HG03064 (cell line): ENCODE measurements around the gene PLB1.

Experiments used
- ATAC-seq: cut with Tn5 transposase; IDR thresholded peaks from one replicate; pipeline ENCODE4 v1.9.1; 2021; ENCODE audit warnings: low read depth; ENCODE audit not compliant: unreplicated experiment

The PLB1 gene

DNA sequence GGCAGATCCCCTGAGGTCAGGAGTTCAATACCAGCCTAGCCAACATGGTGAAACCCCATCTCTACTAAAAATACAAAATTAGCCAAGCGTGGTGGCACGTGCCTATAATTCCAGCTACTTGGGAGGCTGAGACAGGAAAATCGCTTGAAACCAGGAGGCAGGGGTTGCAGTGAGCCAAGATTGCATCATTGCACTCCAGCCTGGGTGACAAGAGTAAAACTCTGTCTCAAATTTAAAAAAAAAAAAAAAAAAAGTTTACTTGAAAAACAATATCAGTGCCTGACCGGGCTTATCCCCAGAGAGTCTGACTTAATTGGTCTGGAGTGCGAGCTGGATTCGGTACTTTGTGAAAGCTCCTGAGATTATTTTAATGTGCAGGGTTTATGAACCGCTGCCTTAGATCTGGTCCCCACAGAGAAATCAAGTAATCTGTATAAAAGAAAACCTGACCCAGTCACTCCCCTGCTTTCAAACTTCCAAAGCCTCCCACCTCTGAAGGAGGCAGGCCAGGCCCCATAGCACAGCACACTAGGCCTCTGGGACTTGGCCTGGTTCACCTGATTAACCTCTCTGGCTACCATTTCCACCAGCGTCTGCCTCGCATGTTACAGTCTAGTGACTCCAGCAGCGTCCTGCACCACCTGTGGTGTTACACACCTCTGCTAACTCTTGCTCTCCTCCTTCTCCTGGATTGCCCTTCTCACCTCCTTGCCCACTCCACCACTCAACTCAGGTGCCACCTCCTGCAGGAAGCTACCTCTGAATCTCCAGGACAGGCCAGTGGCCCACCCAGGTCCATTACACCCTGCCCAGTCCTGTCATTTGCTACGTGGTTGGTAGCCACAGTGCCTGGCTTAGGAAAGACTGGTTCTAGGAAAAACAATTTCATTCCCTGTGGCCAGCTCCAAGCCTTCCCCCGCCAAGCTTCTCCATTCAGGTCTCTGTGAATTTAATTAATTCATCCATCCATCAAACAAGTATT lies 141.5 kb downstream of the PLB1 start:
- no peak for ATAC-seq

DNA sequence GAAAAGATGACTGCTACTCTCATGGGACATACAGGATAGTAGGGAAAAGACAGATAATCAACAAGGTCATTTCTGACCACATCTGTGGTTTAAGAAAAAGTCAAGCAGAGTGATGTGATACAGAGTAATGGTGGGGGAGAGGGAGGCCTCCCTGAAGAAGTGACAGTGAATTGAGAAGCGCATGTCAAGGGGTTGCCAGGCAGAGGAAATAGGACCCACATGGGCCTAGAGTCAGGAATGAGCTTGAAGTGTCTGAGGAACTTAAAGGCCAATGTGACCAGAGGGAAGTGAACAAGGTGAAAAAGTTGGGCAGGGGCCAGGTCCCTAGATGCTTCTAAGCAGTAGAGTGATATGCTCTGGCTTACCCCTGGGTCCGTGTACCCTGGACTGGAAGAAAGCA lies 142.2 kb downstream of the PLB1 start:
- no peak for ATAC-seq

DNA sequence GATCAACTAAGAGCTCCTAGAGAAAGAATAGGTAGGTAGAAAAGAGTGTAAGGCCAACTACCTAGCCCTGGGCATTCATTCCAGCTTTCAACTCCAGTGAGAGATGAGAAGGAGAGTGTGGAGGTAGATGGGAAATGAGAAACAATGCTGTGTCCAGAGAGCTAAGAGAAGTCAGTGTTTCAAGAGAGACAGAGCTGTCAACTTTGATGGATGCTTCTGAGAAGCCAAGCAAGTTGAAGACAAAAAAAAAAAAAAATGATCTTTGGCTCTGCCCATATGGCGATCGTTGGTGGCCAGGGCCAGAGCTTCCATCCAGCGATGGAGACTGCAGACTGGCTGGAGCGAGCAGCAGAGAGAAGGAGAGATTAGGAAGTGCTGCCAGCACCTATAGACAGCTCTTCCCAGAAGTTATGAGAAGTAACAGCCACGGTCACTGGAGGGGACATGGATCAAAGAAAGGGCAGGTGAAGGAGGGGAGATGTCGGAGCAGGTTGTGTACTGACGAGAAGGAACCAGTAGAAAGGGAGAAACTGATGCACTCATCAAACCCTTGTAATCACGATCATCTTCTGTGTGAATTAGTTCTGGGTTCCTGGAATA lies 143.3 kb downstream of the PLB1 start:
- ATAC-seq = no peak

DNA sequence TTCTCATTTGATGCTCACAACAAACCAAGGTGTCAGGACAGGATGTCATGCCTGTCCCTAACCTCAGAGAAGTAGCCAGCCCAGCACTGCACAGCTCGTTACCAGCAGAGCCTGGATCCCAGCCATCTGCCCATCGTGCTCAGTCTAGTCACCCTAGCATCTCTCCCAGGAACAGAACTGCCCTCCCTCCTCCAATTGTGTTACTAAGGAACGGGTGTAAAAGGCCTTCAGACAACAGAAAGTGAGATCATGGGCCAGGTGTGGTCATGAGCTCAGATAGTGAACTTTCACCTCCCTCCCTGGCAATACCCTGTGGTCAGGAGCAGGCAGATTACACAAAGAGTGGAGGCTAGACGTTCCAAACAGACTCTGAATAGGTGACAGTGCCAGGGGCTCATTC lies 144.0 kb downstream of the PLB1 start:
- ATAC-seq = no peak

DNA sequence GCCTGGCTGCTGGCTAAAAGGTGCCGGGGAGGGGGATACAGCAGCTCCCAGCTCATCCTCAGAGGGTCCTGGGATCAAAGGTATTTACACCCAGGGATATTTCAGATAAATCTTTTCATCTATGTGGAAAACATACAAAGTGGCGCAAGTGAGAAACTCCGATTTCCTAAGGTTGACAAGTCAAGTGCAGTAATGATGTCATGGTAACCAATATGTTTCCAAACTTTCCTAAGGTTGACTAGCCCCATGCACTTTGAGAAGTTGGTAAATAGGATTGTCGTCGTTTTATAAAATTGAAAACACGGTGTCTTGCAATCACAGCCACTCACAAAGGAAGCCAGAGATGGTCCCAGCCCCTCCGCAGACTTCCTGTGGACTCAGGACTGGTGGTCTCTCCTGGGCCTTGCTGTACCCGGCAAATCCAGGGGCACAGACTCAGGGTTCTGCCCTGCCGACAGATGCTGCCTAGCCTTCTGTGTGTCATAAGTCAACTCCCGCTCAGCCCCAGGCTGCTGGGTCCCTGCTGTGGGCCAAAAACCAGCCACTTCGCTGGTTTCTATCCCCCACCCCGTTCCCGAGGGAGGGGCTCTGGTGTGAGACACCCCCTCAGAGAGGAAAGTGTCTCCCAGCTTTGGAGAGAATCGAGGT lies 144.5 kb downstream of the PLB1 start:
- ATAC-seq = no peak

DNA sequence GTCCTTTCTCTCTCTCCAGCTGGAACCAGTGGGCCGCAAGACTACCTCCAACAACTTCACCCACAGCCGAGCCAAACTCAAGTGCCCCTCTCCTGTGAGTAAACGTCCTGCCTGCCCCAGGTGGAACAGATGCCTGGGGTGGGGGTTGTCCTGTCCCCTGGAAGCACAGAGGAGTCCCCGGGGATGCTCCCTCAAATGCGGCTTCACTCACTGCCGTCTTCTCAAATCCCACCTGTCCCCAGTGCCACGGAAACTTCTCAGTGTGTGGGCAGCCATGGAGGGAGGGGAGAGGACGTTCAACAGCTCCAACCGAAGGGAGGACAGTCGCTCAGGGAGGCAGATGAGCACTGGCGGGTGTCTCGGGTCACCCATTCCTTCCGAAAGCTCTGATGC lies 145.0 kb downstream of the PLB1 start:
- ATAC-seq = no peak

DNA sequence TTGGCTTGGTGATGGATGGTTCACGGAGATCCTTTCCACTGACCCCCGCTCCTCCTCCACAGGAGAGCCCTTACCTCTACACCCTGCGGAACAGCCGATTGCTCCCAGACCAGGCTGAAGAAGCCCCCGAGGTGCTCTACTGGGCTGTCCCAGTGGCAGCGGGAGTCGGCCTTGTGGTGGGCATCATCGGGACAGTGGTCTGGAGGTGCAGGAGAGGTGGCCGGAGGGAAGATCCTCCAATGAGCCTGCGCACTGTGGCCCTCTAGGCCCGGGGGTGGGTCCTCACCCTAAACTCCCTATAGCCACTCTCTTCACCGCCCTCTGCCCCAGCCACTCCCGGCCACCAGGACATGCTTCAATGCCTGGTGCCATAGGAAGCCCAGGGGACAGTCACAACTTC lies 146.9 kb downstream of the PLB1 start:
- ATAC-seq = no peak

DNA sequence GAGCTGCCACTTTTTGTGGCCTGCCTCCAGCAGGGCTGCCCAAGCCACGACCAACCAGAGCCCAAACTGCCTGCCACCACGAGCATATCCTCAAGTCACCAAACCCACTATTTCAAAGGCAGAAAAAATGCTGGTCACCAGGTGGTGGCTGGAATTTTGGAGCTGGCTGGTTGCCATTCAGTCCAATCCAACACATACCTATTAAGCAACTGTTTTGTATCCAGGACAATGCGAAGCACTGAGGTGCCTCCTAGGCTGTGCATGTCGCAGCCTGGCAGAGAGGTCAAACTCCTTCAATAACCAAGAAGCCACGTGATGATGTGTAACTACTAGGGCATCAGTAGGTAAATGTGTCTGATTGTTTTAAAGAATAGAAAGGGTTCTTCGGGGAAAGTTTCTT lies 147.5 kb downstream of the PLB1 start:
- ATAC-seq = no peak

DNA sequence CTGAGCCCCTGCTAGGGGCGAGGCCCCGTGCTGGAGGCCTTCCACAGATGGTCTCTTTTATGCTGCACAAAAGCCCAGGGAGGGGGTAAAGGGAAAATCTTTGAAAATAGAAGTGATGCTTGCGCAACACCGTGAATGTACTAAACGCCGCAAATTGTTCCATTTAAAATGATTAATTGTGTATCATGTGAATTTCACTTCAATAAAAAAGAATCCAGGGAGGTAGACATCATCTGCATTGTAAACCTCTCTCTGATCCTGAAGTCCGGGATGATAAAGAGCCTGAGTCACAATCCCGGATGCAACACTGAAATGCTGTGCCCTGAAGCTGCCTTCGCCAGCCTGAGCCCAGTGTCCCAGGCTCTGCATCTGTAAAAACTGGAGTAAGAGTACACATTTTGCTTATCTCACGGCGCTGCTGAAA lies 148.1 kb downstream of the PLB1 start:
- ATAC-seq = no peak

DNA sequence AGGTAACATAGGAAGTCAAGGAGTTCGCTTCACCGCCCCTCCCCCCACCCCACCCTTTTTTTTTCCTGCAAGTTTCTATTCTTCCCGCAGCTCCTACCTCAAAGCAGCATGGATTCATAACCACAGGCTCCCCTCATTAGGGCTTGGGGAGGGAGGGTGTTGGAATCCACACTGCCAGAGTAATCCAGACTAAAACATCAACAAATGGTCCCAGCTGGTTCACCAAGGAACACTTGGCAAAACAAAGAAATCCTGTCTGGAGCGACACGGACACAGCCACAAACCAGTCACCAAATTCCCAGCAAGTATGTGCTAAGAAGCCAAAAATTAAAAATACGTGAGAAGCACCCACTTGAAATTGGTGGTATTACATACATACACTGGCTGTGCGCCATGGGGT lies 148.9 kb downstream of the PLB1 start:
- no peak for ATAC-seq

DNA sequence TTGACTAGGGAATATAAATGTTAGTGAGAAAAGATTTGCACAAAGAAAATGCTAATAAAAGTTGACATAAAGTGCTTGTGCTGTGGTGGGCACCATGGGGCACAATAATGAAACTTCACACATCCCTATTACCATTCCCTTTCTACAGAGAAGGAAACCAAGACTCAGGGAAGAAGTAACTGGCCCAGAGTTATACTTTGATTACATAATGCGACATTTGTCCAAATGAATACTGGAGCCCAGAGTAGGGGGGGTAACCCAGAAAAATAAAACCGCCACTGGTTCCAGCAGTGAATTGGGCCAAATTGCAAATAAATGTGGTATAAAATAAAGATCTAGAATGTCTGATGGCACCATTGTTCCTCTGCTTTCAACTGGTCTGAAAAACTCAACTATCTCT lies 149.7 kb downstream of the PLB1 start:
- no peak for ATAC-seq

DNA sequence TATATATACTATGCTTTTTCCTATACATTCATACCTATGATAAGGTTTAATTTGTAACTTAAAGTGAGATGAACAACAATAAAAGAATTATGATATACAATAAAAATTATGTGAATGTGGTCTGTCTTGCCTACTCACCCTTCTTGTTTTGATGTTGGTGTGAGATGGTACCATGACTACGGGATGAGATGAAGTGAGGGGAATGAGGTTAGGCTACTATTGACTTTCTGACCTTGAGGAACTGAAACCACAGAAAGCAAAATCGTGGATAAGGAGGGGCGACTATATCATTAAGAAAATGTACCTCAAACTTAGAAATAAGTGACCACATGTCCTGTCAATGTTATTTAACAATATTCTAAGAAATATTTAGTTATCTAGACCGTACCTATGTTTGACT lies 151.8 kb downstream of the PLB1 start:
- ATAC-seq = no peak

DNA sequence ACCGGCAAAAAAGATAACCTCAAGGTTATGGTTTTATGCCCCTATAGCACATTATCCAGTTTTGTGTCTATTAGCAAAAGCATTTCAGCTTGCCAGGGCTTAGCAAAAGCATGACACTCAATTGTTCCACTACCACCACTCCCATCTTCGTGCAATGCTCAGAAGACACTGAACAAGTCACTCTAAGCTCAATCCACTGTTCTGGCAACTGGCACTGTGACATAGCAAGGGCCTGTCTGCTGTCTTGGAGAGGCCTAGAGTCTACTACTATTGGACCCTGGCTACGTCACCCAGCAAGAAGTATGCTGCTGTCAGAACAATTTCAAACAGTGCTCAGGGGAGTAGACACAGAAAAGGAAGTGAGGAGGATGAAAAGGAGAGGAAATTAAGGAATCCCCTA lies 152.3 kb downstream of the PLB1 start:
- ATAC-seq = no peak

DNA sequence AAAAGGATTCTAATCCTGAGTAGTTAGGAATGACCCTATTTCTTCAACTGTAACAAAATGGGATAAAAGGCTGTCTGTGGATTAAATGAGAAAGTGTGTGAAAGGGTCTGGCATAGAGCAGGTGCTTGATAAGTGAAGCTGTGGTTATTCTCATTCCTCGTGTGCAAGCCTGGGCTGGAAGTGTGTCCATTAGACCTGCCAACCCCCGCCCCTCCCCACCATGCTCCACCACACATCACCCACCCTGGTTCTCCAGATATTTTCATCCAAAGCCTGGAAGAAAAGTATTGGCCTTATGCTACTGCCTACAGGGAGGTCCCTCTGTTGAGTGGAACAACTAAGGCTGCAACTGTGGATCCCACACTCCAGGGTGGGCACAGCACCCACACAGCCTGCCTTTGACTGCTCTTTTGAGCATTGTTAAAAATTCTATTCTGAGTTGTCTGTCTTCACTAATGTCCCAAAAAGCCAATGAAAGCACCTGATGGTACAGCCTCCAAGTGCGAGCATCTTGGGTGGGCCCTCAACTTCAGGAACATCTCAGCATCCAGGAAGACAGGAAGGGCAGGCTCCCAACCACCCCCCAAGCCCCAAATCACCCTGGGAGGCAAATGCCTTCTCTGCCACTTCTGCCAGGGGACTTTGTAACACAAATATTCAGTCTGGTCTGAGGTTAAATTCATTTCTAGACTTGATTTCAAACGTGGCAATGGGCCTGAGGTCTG lies 153.0 kb downstream of the PLB1 start:
- ATAC-seq = no peak

DNA sequence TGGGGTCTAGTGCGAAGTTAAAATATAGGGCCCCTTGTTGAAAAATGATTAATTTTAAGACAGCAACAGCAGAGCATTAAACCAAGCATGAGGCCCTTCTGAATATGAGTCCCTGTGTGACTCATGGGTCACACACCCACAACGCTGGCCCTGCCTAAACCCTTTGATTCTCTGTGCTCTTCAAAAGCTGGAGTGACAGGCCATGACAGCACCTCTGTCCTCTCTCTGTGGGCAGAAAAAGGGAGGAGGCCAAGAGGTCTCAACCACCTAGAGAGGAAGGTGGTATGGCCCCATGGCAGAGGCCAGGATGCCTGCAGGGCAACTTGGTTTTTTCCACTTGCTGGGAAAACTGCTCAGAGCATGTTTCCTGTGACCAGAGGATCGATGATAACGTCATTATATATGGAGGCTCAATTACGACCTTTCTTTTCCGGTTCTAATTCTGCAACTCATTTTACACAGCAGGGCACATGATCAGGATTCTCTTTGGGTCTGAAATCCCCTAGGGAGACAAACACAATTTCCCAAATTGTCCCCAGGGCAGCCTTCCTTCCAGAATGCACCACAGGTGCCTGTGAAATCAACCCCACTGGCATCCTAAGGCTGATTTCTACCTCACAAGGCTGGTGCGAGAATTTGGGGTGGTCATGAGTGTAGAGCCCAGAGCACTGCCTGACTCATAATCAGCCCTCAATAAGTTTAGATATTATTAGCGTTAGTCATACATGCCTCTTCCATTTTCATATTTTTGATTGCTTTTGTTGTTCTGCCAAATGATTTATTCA lies 153.8 kb downstream of the PLB1 start:
- ATAC-seq = no peak

DNA sequence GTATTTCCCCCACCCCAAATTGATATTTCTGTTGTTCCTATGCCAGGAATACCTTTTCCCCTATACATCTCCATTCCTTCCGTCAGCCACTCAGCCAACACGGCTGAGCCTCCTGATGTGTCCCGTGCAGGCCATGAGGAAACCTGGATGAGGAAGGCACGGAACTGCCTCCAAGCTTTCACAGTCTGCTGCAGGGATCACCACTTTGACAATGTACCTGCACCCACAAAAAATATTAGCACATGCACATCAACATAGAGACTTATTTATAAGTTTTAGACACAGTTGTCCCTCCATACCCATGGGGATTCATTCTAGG lies 154.4 kb downstream of the PLB1 start:
- no peak for ATAC-seq

DNA sequence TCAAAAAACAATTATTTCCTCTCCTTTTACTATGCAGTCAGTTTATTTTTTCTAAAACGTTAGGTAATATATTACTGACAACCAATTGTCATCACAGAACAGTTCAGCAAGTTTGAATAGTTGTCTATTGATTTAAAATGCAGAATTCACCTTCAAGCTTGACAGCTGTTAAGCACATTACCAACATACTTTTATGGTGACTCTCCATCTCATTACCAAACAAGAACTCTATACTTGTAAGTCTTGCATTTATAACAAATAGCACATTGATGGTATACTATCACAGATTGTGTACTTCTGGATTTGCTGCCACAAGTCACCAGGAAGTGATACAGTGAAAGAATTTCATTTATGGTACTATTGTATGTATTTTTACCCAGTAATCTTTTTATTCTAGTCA lies 156.4 kb downstream of the PLB1 start:
- ATAC-seq = no peak

DNA sequence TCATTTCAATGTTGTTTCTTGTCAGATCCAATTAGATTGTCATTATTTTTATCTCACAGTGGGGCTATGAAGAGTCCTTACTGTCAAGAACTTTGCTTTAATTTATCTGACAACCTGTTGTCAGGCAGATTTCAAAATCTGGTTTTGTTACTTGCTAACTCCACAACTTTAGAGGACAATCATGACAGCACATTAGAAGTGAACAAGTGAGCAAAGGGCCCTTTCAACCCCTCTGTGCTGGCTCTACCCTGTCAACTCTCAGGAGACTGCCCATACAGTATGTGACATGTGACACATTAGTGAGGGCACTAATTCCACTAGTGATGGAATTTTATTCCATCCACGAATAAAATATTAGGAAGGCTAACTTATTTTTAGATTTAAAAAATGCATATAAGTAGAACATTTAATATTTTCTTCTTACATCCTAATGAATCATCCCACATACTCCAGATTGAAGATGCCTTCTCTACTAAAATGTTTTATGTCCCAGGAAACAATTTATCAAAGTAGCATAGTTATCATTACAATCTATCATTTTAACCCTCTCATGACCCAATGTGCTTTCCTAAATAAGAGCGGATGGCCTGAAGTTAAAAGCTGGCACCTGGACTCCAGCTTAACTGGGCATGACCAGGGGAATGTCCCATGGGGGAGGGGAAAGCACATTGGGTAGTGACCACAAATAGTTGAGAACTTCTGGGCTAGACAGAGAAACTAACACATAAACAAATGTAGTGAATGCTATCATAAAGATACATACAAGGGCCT lies 158.2 kb downstream of the PLB1 start:
- ATAC-seq = no peak

DNA sequence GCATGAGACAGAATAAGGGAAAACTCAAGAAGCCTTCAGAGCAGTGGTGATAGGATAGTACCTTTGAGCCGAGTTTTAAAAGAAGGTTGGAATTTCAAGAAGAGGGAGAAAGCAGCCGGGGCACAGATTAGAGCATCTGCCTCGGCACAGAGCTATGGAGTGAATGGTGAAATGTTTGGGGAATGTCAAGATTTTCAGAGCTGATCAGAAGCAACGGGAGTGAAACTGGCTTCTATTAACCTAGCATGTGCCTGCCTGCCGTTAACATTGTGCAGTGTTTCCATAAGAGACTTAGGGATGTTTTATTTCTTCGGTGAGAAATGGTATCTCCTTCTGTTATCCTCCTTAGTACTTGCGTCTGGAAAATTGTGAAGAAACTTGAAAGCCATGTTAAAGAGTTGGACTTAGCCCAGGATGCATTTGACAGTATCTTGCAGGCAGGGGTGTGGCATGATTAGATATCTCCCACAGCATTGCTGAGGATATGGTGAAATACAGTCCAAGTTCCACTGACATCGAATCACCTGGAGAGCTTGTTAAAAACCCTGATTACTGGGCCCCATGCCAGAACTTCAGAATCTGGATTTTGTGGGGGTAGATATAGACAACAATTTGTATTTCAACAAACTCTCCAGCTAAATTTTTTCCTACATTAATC lies 158.9 kb downstream of the PLB1 start:
- ATAC-seq = no peak
